CD4-positive, alpha-beta memory T cell (primary cell): Measurements from ENCODE around the gene CADM4. TPM values are rescaled to one million over a fixed set of nuclear protein-coding genes. Genes with fewer than 3 reads are reported as not detected.

Source experiments
- CTCF ChIA-PET: fragments of 350-600 bp; sonication (Branson Sonifier 250); formaldehyde crosslinking; loops from one replicate; lab custom pipeline; 2021; ENCODE audit warnings: inconsistent platforms; ENCODE audit not compliant: partially characterized antibody; lab: Charles Lee
- POLR2A ChIA-PET: fragments of 350-600 bp; sonication (Branson Sonifier 250); formaldehyde crosslinking; loops from one replicate; lab custom pipeline; 2021; ENCODE audit not compliant: partially characterized antibody; lab: Charles Lee
- DNase-seq, 5 donors: peaks; one replicate each; pipeline versions ENCODE4 v3.0.0 to v3.0.0-alpha.2; 2020 to 2022; ENCODE audit warnings: mixed read lengths in 1 of 5
- H3K27ac ChIP-seq: one replicate; pipeline ENCODE4 v1.7.0; 2013; ENCODE audit warnings: low read depth, low read length
- H3K27me3 ChIP-seq: 2 replicates; pipeline ENCODE4 v1.7.0; 2013; ENCODE audit warnings: mild to moderate bottlenecking, low read length, moderate library complexity; ENCODE audit not compliant: insufficient read depth
- H3K36me3 ChIP-seq: 2 replicates; pipeline ENCODE4 v1.7.0; 2013; ENCODE audit warnings: mild to moderate bottlenecking, low read length, moderate library complexity; ENCODE audit not compliant: insufficient read depth
- H3K4me1 ChIP-seq: 2 replicates; pipeline ENCODE4 v1.7.0; 2013; ENCODE audit warnings: mild to moderate bottlenecking, low read length, moderate library complexity; ENCODE audit not compliant: insufficient read depth
- H3K4me3 ChIP-seq, 2 donors: one replicate each; pipeline ENCODE4 v1.7.0; 2013; ENCODE audit warnings: low read length in 2 of 2, mild to moderate bottlenecking in 1 of 2
- H3K9me3 ChIP-seq, 2 donors: one replicate each; pipeline ENCODE4 v1.7.0; 2013; ENCODE audit warnings: low read length in 2 of 2, control low read depth in 1 of 2; ENCODE audit not compliant: control insufficient read depth in 1 of 2
- H3K27ac Mint-ChIP-seq, 7 donors: one replicate each; pipeline ENCODE4 v1.8.0; 2020 to 2021; ENCODE audit warnings: mixed read lengths in 7 of 7, mild to moderate bottlenecking in 6 of 7, inconsistent platforms in 3 of 7, moderate library complexity in 3 of 7
- H3K27me3 Mint-ChIP-seq, 2 donors: one replicate each; pipeline ENCODE4 v1.8.0; 2020 to 2021; ENCODE audit warnings: mixed read lengths in 2 of 2
- H3K36me3 Mint-ChIP-seq, 2 donors: one replicate each; pipeline ENCODE4 v1.8.0; 2020 to 2021; ENCODE audit warnings: mixed read lengths in 2 of 2, inconsistent platforms in 1 of 2, mild to moderate bottlenecking in 1 of 2
- H3K4me1 Mint-ChIP-seq, 4 donors: one replicate each; pipeline ENCODE4 v1.8.0; 2020 to 2021; ENCODE audit warnings: mixed read lengths in 4 of 4, mild to moderate bottlenecking in 1 of 4
- H3K4me3 Mint-ChIP-seq, 8 donors: one replicate each; pipeline ENCODE4 v1.8.0; 2020 to 2021; ENCODE audit warnings: mixed read lengths in 8 of 8, mild to moderate bottlenecking in 7 of 8, moderate library complexity in 6 of 8, inconsistent platforms in 3 of 8
- H3K9me3 Mint-ChIP-seq, 8 donors: one replicate each; pipeline ENCODE4 v1.8.0; 2020 to 2021; ENCODE audit warnings: mixed read lengths in 8 of 8, mild to moderate bottlenecking in 5 of 8, inconsistent platforms in 3 of 8, moderate library complexity in 1 of 8
- intact Hi-C: fragments of 100-400 bp; cut with micrococcal nuclease; formaldehyde crosslinking; loops from one replicate; pipeline ENCODE4 v1.15.1; 2023
- polyA plus RNA-seq, 2 donors: library from polyadenylated mRNA; unstranded; fragments of 300-500 nt; fragmentation: Illumina TruSeq; gene quantifications; one replicate each; pipeline ENCODE4 v1.2.3, GENCODE V29; 2021
- total RNA-seq, 2 experiments: library from RNA; stranded (reverse); gene quantifications; one replicate each; pipeline ENCODE4 v1.2.3, GENCODE V29; 2021

CADM4 gene
- total and polyA plus RNA-seq, 4 experiments from 2014 or later, result 0.18 to 0.49 (median 0.33) TPM; not detected in 1

DNA sequence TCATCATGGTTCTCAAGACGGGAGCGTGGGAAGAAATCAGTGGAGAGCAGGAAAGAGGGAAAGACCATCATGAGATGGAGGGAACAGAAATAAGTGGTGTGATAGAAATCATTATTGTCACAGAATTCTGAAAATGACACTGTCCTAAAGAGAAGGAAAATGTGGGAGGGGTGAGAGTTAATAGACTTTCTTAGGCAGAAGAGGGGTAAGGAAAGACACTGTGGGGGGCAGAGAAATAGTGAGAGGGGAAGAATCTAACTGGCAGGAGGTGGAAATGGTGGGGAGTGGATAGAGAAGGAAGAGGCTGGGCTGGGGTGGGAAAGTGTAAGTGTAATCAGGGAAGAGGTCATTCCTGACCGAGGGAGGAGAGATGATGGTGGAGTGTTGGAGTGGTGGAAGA lies 60.9 kb downstream of the CADM4 start:
- H3K4me1 ChIP-seq, result peaks cover 16% of the 10 kb centered on the region
- no peaks in the 10 kb centered on the region for H3K9me3 ChIP-seq
- DNase-seq, result no peak
- Mint-ChIP-seq H3K9me3 (no peaks in the 10 kb centered on the region), H3K27me3 (peaks cover 0 to 2% of the 10 kb centered on the region in 2 donors), H3K27ac (peak overlapping the region in 6 of 7 donors; percentile 17 to 84 (median 75)), H3K4me3 (peak overlapping the region in 4 of 8 donors; percentile 17 to 52 (median 40)), H3K36me3 (peaks cover 0 to 9% of the 10 kb centered on the region in 2 donors), H3K4me1 (peaks cover 10 to 46% (median 19%) of the 10 kb centered on the region in 4 donors)
- no peaks in the 10 kb centered on the region for H3K27me3 ChIP-seq
- ChIA-PET POLR2A (no interaction called here), CTCF (interaction anchor here (0.7 to 2.0 kb wide), 3 partner anchors 16 to 49 kb away, joined by 3 to 10 read pairs (median 5); no protein-coding TSS in a partner anchor)
- intact Hi-C loops, result loop anchor here (5.0 kb wide), 1 partner anchor 46 kb away; the partner anchor contains the start of gene ZNF575
- no peak overlapping the region for H3K4me3 ChIP-seq
- H3K36me3 ChIP-seq, result no peaks in the 10 kb centered on the region
- H3K27ac ChIP-seq, result no peak overlapping the region

DNA sequence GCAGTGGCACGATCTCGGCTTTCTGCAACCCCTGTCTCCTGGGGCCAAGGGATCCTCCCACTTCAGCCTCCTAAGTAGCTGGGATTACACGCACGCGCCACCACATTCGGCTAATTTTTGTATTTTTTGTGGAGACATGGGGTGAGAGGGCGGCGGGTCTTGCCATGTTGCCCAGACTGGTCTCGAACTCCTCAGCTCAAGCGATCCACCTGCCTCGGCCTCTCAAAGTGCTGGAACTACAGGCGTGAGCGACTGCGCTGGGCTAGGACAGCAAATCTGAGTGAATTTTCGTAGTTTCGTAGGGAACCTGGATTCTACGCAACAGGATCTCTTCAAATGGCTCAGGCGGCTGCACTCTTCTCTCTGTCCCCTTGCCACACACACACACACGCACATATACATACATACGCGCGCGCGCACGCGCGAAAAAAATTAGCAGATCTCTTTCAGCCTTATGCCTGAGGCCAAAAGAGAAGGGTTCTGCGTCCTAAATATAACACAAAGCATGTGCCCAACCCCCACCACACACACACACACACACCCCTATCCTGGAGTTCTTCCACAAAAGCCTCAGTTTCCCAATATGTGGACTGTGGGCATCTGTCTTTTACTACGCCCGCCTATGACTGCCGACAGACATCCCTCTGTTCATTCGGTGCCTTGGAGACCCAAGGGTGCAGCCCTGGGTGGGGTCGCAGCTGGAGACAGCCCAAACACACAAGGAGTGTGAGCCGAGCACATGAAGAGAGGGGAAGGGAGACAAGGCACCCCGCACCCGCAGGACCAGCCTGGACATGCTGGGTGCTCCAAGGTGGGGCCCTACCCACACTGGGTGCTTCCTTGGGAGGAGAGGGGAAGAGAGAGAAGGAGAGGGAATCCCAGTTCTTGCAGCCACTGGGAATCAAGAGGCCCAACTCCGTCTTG lies 63.4 kb downstream of the CADM4 start:
- Mint-ChIP-seq H3K4me3 (peak overlapping the region; percentile 61 to 97 (median 96)), H3K9me3 (no peaks in the 10 kb centered on the region), H3K36me3 (peaks cover 5 to 18% of the 10 kb centered on the region in 2 donors), H3K27ac (peak overlapping the region; percentile 68 to 99 (median 98)), H3K4me1 (peaks cover 15 to 65% (median 31%) of the 10 kb centered on the region in 4 donors), H3K27me3 (peaks cover 0 to 2% of the 10 kb centered on the region in 2 donors)
- CTCF ChIA-PET, result interaction anchor here (1.9 to 3.3 kb wide), 3 partner anchors 11 to 20 kb away, joined by 5 to 48 read pairs (median 31); partner anchors contain the start of genes IRGQ and ZNF576
- no peaks in the 10 kb centered on the region for H3K27me3 ChIP-seq
- H3K4me1 ChIP-seq, result peaks cover 23% of the 10 kb centered on the region
- H3K36me3 ChIP-seq, result no peaks in the 10 kb centered on the region
- peak overlapping the region in 1 of 2 donors; percentile 58 for H3K4me3 ChIP-seq
- POLR2A ChIA-PET, result interaction anchor here (3.3 to 4.1 kb wide), 3 partner anchors 13 to 21 kb away, joined by 25 to 49 read pairs (median 29); partner anchors contain the start of genes IRGQ and ZNF576
- H3K9me3 ChIP-seq, result no peaks in the 10 kb centered on the region
- intact Hi-C loops, result loop anchor here (1.0 to 5.0 kb wide), 5 partner anchors 14 to 72 kb away; partner anchors contain the start of genes IRGQ, PHLDB3, ZNF428 and ZNF575
- no peak for DNase-seq
- H3K27ac ChIP-seq, result peak overlapping the region; percentile 42

DNA sequence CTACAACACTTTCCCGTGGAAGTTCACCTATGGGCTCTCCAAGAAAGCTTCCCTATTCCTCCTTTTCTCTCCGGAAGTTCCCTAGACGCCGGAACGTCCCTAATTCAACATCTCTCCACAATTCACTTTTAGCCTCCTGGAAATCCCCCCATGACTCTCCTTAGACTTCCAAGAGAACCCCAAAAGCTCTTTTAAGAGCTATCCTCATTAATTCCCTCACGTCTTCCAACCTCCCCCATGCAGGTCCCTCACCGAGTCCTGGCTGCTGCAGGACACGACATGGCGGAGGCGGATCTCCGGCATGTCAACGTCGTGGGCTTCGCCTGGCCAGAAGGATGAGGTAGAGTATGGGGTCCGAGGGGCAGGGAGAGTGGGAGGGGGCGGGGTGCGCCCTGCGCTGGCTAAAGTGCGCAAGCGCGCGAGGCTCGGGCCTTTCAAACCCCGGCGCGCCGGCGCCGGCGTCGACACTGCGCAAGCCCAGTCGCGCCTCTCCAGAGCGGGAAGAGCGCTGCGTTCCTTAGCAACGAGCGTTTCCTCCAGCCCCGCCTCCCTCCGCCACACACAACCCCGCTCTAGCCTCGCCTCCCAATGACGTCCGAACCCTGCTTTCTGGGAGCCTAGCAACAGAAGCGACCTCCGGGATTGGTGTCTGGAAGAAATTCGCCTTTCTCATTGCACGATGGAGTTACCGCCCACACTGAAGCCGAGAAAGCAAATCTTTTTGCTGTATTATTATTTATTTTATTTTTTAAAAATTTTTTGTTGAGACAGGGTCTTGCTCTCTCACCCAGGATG lies 64.3 kb downstream of the CADM4 start, which contains the start of the genes PINLYP and XRCC1:
Gene PINLYP, plus strand, starts transcription at position 646 of the 795 bp plus-strand sequence. CDS start 1,391 bp downstream, outside the sequence.
Gene XRCC1, minus strand, starts transcription at position 372 of the 795 bp plus-strand sequence. Its CDS starts 69 bp downstream, at position 303.
- no peaks in the 10 kb centered on the region for H3K9me3 ChIP-seq
- Mint-ChIP-seq H3K27ac (peak within 1 kb of the TSS; percentile 98 to 99 (median 99)), H3K36me3 (peaks cover 5 to 18% of the 10 kb centered on the region in 2 donors), H3K27me3 (peaks cover 0 to 2% of the 10 kb centered on the region in 2 donors), H3K4me1 (peaks cover 15 to 74% (median 38%) of the 10 kb centered on the region in 4 donors), H3K4me3 (peak within 1 kb of the TSS; percentile 93 to 99 (median 96)), H3K9me3 (no peaks in the 10 kb centered on the region)
- H3K27ac ChIP-seq, result peak within 1 kb of the TSS; percentile 99
- intact Hi-C loops, result loop anchor here (1.0 to 5.0 kb wide), 5 partner anchors 13 to 71 kb away; partner anchors contain the start of genes IRGQ, PHLDB3, ZNF428 and ZNF575
- peaks cover 23% of the 10 kb centered on the region for H3K4me1 ChIP-seq
- no peaks in the 10 kb centered on the region for H3K27me3 ChIP-seq
- peak within 1 kb of the TSS; percentile 79 to 100 for H3K4me3 ChIP-seq
- POLR2A ChIA-PET, result interaction anchor here (0.7 to 4.1 kb wide), 11 partner anchors 10 to 179 kb away, joined by 3 to 49 read pairs (median 7); partner anchors contain the start of genes ETHE1, IRGQ, SMG9 and ZNF575
- peak; percentile 95 to 99 (median 98) for DNase-seq
- CTCF ChIA-PET, result interaction anchor here (0.7 to 3.3 kb wide), 9 partner anchors 10 to 143 kb away, joined by 3 to 48 read pairs (median 5); partner anchors contain the start of genes IRGQ, ZNF575 and ZNF576
- H3K36me3 ChIP-seq, result no peaks in the 10 kb centered on the region

DNA sequence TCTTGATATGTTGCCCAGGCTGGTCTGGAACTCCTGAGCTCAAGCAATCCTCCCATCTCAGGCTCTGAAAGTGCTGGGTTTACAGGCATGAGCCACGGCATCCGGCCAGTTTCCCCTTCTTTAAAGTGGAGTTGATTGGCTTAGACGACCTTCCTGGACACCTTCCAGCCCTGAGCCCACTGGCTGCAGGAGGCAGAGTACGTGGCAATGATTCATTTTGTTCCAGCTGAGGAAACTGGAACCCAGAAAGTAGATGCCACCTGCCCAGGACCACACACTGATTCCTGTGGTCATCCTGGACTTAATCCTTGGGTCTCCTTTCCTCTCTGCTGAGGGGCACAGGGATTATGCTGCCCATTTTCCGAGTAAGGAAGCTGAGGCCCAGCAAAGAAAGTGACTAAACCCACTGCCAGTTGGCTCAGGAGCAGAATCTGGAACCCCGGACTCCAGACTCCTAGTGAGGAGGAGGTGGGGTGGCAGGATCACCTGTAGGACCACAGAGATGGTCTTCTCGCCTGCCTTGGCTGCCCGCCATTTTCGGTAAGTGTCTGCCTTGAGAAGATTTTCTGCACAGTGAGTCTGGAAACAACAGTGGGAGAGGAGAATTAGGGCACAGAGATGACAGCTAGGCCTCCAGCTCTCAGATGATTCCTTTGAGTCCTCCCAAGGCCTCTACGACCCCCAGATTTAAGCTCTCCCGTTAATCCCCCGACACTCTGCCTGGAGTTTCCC lies 65.1 kb downstream of the CADM4 start:
- no peaks in the 10 kb centered on the region for H3K36me3 ChIP-seq
- intact Hi-C loops, result loop anchor here (1.0 to 5.0 kb wide), 5 partner anchors 12 to 70 kb away; partner anchors contain the start of genes IRGQ, PHLDB3, ZNF428 and ZNF575
- H3K9me3 ChIP-seq, result no peaks in the 10 kb centered on the region
- Mint-ChIP-seq H3K36me3 (peaks cover 10 to 22% of the 10 kb centered on the region in 2 donors), H3K27me3 (peaks cover 0 to 2% of the 10 kb centered on the region in 2 donors), H3K4me1 (peaks cover 19 to 74% (median 40%) of the 10 kb centered on the region in 4 donors), H3K4me3 (peak overlapping the region; percentile 93 to 99 (median 96)), H3K27ac (peak overlapping the region; percentile 98 to 99 (median 99)), H3K9me3 (no peaks in the 10 kb centered on the region)
- H3K27me3 ChIP-seq, result no peaks in the 10 kb centered on the region
- H3K27ac ChIP-seq, result peak overlapping the region; percentile 99
- H3K4me1 ChIP-seq, result peaks cover 23% of the 10 kb centered on the region
- DNase-seq, result peak in 1 of 5 donors; percentile 6
- CTCF ChIA-PET, result interaction anchor here (0.7 to 3.3 kb wide), 12 partner anchors 10 to 142 kb away, joined by 3 to 48 read pairs (median 5); partner anchors contain the start of genes IRGQ, ZNF575 and ZNF576
- peak overlapping the region; percentile 79 to 100 for H3K4me3 ChIP-seq
- POLR2A ChIA-PET, result interaction anchor here (0.7 to 4.1 kb wide), 11 partner anchors 10 to 180 kb away, joined by 3 to 49 read pairs (median 7); partner anchors contain the start of genes ETHE1, IRGQ, SMG9 and ZNF575
